ENCODE results near the gene OTUD5. TPM values are rescaled to one million over a fixed set of nuclear protein-coding genes. Genes with fewer than 3 reads are reported as not detected.
A peak's percentile ranks its signal among the peaks of the same experiment; 100 is the strongest.

The OTUD5 gene
- total and polyA plus RNA-seq, 2 of the 13 experiments (the other 11 are each of a cell fraction or from before 2014, with no cell fraction given), result 18.4 to 42.2 TPM

GRCh38 chrX:49002091-49002935 is 44.9 kb upstream of the OTUD5 start, which contains the start of gene GRIPAP1 (continued):
- TF ChIP-seq PCBP1 (IDR thresholded peaks at IDR 0.05; ENCODE audit: borderline replicate concordance, low read depth, low read length) (no peak), HNRNPLL (IDR thresholded peaks at IDR 0.05; ENCODE audit: low read depth, low read length, poor library complexity, severe bottlenecking) (peak; percentile 23), ZNF484 (CRISPR knock-in tag; IDR thresholded peaks at IDR 0.05; ENCODE audit: borderline replicate concordance, low read depth) (no peak), ZNF605 (CRISPR knock-in tag; IDR thresholded peaks at IDR 0.05) (0 out of 2 replicates have a peak, but pooled peaks have one; percentile 22), CHCHD3 (CRISPR knock-in tag; IDR thresholded peaks at IDR 0.05) (no peak), TBP (CRISPR knock-in tag; IDR thresholded peaks at IDR 0.05) (no peak), FOXK2 (IDR thresholded peaks at IDR 0.05) (peak; percentile 94), YY1 (IDR thresholded peaks at IDR 0.05; ENCODE audit: insufficient read depth, insufficient replicate concordance, low read depth, low read length) (peak; percentile 92), ZUFSP (CRISPR knock-in tag; IDR thresholded peaks at IDR 0.05; ENCODE audit: borderline replicate concordance) (no peak), ZBTB4 (CRISPR knock-in tag; IDR thresholded peaks at IDR 0.05; ENCODE audit: borderline replicate concordance) (no peak), ESRRA (CRISPR knock-in tag; IDR thresholded peaks at IDR 0.05; ENCODE audit: low read depth) (no peak), ZNF431 (CRISPR knock-in tag; IDR thresholded peaks at IDR 0.05; ENCODE audit: borderline replicate concordance, low read depth) (no peak), SAP130 (CRISPR knock-in tag; IDR thresholded peaks at IDR 0.05; ENCODE audit: low read depth) (peak; percentile 57), ZSCAN12 (CRISPR knock-in tag; IDR thresholded peaks at IDR 0.05) (no peak), RBFOX2 (IDR thresholded peaks at IDR 0.05; ENCODE audit: low read depth, low read length) (0 out of 2 replicates have a peak, but pooled peaks have one; percentile 27), DPF2 (CRISPR knock-in tag; IDR thresholded peaks at IDR 0.05; ENCODE audit: borderline replicate concordance, low read depth) (no peak), GABPA (IDR thresholded peaks at IDR 0.05; ENCODE audit: low read depth, low read length) (no peak), GABPA (CRISPR knock-in tag; IDR thresholded peaks at IDR 0.05; ENCODE audit: low read depth) (peak; percentile 46; the same call in 1 of the 2 replicates), ZFAT (CRISPR knock-in tag; conservative IDR thresholded peaks at IDR 0.05) (no peak)
- TF ChIP-seq, protein P1, sequence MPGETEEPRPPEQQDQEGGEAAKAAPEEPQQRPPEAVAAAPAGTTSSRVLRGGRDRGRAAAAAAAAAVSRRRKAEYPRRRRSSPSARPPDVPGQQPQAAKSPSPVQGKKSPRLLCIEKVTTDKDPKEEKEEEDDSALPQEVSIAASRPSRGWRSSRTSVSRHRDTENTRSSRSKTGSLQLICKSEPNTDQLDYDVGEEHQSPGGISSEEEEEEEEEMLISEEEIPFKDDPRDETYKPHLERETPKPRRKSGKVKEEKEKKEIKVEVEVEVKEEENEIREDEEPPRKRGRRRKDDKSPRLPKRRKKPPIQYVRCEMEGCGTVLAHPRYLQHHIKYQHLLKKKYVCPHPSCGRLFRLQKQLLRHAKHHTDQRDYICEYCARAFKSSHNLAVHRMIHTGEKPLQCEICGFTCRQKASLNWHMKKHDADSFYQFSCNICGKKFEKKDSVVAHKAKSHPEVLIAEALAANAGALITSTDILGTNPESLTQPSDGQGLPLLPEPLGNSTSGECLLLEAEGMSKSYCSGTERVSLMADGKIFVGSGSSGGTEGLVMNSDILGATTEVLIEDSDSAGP (CRISPR knock-in tag; IDR thresholded peaks at IDR 0.05; ENCODE audit: borderline replicate concordance), result peak; percentile 57; the same call in 1 of the 2 replicates
- TF ChIP-seq, protein P2, sequence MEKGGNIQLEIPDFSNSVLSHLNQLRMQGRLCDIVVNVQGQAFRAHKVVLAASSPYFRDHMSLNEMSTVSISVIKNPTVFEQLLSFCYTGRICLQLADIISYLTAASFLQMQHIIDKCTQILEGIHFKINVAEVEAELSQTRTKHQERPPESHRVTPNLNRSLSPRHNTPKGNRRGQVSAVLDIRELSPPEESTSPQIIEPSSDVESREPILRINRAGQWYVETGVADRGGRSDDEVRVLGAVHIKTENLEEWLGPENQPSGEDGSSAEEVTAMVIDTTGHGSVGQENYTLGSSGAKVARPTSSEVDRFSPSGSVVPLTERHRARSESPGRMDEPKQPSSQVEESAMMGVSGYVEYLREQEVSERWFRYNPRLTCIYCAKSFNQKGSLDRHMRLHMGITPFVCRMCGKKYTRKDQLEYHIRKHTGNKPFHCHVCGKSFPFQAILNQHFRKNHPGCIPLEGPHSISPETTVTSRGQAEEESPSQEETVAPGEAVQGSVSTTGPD (CRISPR knock-in tag; IDR thresholded peaks at IDR 0.05), result no peak
